ENCODE results near the gene ARHGEF28.

Gene ARHGEF28

GRCh38 chr5:73691302-73692080 is 65.5 kb downstream of the ARHGEF28 start:
- POLR2A ChIA-PET: no interaction called here
- DNase-seq (ENCODE audit: extremely low spot score): no peak
- CTCF ChIA-PET: interaction anchor here (1.0 to 4.0 kb wide), 8 partner anchors 15 to 101 kb away, joined by 3 to 35 read pairs (median 6); no protein-coding TSS in a partner anchor
- no peak for TF ChIP-seq CTCF (IDR thresholded peaks at IDR 0.05; ENCODE audit: control extremely low read depth, extremely low read depth, low read depth, missing control alignments)

- ChIA-PET POLR2A (no interaction called here), CTCF (interaction anchor here (1.0 to 4.0 kb wide), 12 partner anchors 10 to 101 kb away, joined by 3 to 35 read pairs (median 6); no protein-coding TSS in a partner anchor)
- peak; percentile 37 for DNase-seq (ENCODE audit: extremely low spot score)
- no peak for TF ChIP-seq CTCF (IDR thresholded peaks at IDR 0.05; ENCODE audit: control extremely low read depth, extremely low read depth, low read depth, missing control alignments)
These were observed 66.2 kb downstream of the ARHGEF28 start for GRCh38 chr5:73692166-73692640.

- CTCF ChIA-PET: interaction anchor here (0.7 to 4.0 kb wide), 15 partner anchors 9 to 105 kb away, joined by 3 to 35 read pairs (median 5); partner anchors contain the start of gene ARHGEF28
- DNase-seq (ENCODE audit: extremely low spot score): no peak
- no peak for TF ChIP-seq CTCF (IDR thresholded peaks at IDR 0.05; ENCODE audit: control extremely low read depth, extremely low read depth, low read depth, missing control alignments)
- POLR2A ChIA-PET: no interaction called here
These were observed 67.0 kb downstream of the ARHGEF28 start for GRCh38 chr5:73692981-73693380.

- no peak for DNase-seq (ENCODE audit: extremely low spot score)
- POLR2A ChIA-PET: no interaction called here
- CTCF ChIA-PET: interaction anchor here (0.8 to 4.0 kb wide), 17 partner anchors 8 to 492 kb away, joined by 3 to 35 read pairs (median 4); partner anchors contain the start of gene ARHGEF28
- TF ChIP-seq CTCF (IDR thresholded peaks at IDR 0.05; ENCODE audit: control extremely low read depth, extremely low read depth, low read depth, missing control alignments): peak; percentile 22
These were observed 67.6 kb downstream of the ARHGEF28 start for GRCh38 chr5:73693573-73694061.

- POLR2A ChIA-PET: no interaction called here
- no peak for TF ChIP-seq CTCF (IDR thresholded peaks at IDR 0.05; ENCODE audit: control extremely low read depth, extremely low read depth, low read depth, missing control alignments)
- CTCF ChIA-PET: interaction anchor here (0.9 to 4.0 kb wide), 10 partner anchors 13 to 492 kb away, joined by 3 to 35 read pairs (median 7); partner anchors contain the start of gene ARHGEF28
- peak; percentile 35 for DNase-seq (ENCODE audit: extremely low spot score)
These were observed 68.1 kb downstream of the ARHGEF28 start for GRCh38 chr5:73694089-73694488.

GRCh38 chr5:73698011-73698410 is 72.0 kb downstream of the ARHGEF28 start:
- ChIA-PET POLR2A (no interaction called here), CTCF (interaction anchor here (1.5 kb wide), 1 partner anchor 29 kb away, joined by 4 read pairs; no protein-coding TSS in a partner anchor)
- no peak for DNase-seq (ENCODE audit: extremely low spot score)
- TF ChIP-seq CTCF (IDR thresholded peaks at IDR 0.05; ENCODE audit: control extremely low read depth, extremely low read depth, low read depth, missing control alignments): no peak
